GM20000 (cell line): ENCODE results near the gene N4BP3.

Experiments
- DNase-seq: peaks from one replicate; pipeline ENCODE4 v3.0.0; 2012; ENCODE audit warnings: low spot score
- TF ChIP-seq, protein P1 (sequence below): IDR thresholded peaks from 2 replicates; pipeline ENCODE4 v1.5.1; 2012; ENCODE audit warnings: mild to moderate bottlenecking, control low read depth; ENCODE audit errors: extremely low read depth, missing control alignments

N4BP3 gene

DNA sequence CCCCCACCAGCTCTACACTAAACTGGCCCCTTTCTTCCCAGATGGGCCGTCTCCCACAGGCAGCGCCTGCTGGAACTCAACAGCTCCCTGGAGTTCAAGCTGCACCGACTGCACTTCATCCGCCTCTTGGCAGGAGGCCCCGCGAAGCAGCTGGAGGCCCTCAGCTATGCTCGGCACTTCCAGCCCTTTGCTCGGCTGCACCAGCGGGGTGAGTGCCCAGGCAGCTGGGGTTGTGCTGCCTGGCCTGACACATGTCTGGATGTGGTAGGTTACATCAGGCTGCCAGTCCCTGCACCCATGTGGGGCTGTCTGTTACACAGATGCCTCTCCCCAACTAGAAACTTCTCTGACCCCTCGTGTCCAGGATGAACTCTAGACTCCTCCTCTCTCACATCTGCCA lies 30.6 kb downstream of the N4BP3 start:
- TF ChIP-seq, protein P1, sequence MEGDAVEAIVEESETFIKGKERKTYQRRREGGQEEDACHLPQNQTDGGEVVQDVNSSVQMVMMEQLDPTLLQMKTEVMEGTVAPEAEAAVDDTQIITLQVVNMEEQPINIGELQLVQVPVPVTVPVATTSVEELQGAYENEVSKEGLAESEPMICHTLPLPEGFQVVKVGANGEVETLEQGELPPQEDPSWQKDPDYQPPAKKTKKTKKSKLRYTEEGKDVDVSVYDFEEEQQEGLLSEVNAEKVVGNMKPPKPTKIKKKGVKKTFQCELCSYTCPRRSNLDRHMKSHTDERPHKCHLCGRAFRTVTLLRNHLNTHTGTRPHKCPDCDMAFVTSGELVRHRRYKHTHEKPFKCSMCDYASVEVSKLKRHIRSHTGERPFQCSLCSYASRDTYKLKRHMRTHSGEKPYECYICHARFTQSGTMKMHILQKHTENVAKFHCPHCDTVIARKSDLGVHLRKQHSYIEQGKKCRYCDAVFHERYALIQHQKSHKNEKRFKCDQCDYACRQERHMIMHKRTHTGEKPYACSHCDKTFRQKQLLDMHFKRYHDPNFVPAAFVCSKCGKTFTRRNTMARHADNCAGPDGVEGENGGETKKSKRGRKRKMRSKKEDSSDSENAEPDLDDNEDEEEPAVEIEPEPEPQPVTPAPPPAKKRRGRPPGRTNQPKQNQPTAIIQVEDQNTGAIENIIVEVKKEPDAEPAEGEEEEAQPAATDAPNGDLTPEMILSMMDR = no peak
- no peak for DNase-seq

- DNase-seq = peak; percentile 79
- TF ChIP-seq, protein P1 = peak; percentile 62
These were observed 32.9 kb downstream of the N4BP3 start for GRCh38 chr5:178145965-178146820.

- TF ChIP-seq, protein P1 = no peak
- DNase-seq = no peak
These were observed 34.1 kb downstream of the N4BP3 start for GRCh38 chr5:178147406-178147805.

- no peak for DNase-seq
These were observed 36.0 kb downstream of the N4BP3 start for GRCh38 chr5:178149199-178149932.

DNA sequence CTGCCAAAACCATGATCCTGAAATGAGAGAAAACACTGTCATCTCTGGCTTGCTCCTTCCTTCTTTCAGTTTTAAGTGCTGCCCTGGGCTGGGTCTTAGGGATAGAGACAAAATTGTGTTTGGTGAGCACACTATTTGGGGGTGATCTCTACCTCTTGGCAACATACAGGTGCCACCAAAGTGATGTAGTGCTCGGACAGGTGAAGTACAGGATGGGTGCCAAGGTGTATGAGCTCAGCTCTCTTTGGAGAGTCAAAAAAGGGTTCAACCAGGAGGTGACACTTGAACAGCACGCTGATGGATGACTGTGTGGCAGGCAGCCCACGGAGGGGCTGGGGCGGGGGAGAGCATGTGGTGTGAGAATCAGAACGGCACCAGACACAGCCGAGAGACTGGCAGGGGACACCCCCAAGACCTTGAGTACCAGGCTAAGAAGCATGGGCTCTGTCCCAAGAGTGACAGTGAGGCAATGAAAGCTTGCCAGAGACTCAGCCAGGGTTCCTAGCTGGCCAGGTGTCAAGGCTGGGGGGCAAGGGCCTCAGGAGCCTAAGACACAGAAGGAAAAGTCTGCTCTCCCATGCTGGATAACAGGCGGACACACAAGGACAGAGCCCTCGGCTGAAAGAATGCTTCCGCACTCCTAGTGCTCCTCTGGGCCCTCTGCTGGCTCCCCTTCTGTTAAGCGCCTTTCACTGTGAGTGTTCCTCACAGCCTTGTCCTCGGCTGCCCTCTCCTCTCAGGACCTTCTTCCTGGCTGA lies 37.8 kb downstream of the N4BP3 start:
- TF ChIP-seq, protein P1 = no peak
- DNase-seq = no peak

More at GRCh38 chr5:178149199-178149932, 36.0 kb downstream of the N4BP3 start:
- TF ChIP-seq, protein P1 = no peak

DNA sequence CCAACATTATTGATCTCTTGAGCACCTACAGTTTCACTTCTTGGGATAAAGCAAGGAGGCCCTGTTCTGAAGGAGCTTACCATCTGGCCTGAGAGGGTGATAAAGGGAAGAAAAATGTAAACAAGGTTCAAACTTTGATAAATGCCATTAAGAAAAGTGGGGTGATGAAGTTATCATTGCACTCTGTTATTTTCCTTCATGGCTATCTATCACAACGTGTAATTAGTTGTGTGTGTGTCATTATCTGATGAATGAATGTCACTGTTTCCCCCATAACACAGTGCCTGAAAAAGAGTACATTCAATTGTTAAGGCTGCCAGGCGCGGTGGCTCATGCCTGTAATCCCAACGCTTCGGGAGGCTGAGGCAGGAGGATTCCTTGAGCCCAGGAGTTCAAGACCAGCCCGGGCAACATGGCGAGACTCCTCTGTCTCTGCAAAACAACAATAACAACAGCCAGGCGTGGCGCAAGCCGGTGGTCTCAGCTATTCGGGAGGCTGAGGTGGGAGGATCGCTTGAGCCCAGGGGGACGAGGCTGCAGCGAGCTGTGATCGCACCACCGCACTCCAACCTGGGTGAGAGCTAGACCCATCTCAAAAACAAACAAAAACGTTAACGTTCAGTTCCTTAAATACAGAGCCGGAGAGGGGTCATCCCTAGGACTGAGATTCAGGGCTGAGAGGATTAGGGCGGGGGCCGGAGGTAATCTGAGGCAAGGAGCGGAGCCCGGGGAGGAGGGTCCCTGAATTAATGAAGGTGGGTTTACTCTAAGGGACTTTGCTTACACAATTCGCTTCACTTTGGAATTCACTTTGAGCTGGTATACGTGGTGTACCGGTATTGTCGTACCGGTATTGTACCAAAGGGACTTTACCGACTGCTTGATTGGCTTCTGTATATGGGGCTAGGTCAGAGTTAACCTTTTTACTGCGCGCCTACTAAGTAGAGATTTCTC lies 39.4 kb downstream of the N4BP3 start:
- TF ChIP-seq, protein P1 = no peak
- no peak for DNase-seq
